HG02678 (cell line): ENCODE results near the gene KRT6C.
"Not testable (repeated sequence)": the region's sequence is repeated elsewhere in the genome, so short reads cannot be mapped to it uniquely, and the experiment has no call there.

Experiments used
- ATAC-seq: cut with Tn5 transposase; IDR thresholded peaks from one replicate; pipeline ENCODE4 v1.9.1; 2021; ENCODE audit warnings: mild to moderate bottlenecking, moderate library complexity; ENCODE audit not compliant: unreplicated experiment

KRT6C gene

GRCh38 chr12:52500574-52500973 is 27.0 kb upstream of the KRT6C start:
- not testable (repeated sequence) for ATAC-seq

DNA sequence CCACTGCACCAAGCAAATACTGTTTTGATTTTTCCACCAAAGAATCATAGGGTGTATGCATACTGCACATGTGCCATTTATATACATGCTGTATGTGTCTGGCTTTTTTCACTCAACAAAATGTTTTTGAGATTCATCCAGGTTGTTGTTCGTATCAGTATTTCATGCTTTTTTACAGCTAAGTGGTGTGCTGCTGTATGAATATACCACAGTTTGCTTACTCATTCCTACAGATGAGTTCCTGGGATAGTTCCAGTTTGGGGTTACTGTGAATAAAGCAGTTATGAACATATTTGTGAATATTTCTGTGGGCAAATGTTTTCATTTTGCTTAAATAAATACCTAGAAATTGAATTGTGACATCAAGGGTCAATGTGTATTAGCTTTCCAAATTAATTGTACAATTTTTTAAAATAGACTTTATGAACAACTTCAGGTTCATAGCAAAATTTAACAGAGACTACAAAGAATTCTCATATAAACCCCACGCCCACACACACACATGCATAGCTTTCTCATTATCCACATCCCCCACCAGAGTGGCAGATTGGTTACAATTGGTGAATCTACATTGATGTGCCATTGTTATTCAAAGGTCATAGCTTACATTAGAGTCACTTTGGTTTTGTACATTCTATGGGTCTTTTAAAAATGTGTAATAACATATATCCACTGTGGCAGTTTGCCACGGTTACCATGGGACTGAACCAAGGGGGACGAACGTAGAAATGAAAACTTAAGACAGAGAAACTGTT is 26.4 kb upstream of the KRT6C start:
- ATAC-seq, result no peak

DNA sequence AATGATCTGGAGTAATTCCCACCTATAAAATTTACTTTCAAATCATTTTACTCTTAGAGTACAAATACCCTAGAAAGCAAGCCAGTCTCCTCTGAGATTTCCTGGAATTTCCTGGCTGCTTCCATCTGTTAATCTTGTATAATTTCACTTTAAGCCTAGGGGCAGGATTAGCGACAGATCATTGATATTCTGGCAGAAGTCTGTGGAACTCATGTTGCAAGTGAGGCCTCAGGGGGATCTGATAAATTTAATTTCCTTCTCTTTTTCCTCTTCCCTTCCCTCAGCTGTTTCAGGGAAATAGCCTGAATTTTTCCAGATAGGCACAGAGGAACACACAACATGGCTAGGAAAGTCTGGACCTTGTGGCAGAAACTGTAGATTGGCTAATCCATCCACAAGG is 25.3 kb upstream of the KRT6C start:
- ATAC-seq, result no peak

DNA sequence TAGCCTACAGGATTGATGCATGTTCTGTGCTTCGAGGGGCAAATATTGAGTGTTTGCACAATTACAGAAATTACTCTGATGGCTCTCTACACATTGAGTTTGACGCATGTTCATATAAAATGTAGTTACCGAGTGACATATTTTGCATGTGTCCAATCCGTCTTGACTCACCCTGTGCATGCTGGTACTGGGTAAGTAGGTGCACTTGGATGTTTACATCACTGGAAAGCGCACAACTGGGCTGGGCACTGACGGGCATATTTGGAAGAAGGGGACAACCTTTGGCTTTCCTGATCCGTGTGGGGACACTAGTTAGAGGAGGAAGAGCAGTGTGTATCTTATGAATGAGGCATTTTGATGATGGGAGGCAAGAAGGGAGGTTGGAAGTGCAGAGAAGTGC is 24.4 kb upstream of the KRT6C start:
- ATAC-seq, result no peak

DNA sequence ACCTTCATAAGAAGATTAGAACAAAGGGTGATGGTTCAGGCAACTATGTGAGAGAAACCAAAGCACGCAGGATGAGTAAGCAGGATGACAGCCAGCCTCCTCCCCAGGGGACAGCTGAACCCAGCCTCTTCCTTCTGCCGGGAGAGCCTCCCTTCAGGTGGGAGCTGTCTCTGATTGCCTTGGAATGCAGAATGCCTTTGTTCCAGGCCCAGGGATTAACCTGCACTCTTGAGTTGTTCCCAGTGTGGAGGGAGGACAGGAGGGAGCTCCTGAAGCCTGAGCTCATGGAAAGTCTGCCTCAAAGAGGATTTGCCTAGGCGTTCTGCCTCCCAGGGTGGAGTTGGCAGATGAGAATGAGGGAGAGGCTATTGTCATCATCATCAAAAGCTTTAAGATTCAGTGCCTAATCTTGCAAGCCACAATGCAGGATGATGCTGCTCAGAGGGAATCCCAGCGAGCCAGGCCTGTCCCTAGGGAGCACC is 23.0 kb upstream of the KRT6C start:
- ATAC-seq, result no peak

DNA sequence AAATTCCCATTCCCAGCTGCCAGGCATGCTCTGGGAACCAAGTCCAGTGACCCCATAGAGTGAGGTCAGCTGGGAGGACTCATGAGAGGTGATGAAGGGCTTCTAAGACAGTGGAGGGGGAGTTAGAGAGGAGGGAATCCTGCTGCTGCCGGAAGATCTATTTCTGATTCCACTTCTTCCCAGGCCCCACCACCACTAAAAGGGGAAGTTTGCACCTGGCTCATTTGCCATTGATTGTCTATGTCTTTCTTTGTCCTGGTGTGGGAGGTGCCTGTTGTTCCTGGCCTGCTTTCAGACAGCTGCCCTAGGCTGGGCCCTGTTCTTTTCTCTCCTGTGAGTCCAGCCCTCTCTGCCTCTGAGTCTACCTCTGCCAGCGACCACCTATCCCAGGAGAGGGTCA is 22.4 kb upstream of the KRT6C start:
- no peak for ATAC-seq

DNA sequence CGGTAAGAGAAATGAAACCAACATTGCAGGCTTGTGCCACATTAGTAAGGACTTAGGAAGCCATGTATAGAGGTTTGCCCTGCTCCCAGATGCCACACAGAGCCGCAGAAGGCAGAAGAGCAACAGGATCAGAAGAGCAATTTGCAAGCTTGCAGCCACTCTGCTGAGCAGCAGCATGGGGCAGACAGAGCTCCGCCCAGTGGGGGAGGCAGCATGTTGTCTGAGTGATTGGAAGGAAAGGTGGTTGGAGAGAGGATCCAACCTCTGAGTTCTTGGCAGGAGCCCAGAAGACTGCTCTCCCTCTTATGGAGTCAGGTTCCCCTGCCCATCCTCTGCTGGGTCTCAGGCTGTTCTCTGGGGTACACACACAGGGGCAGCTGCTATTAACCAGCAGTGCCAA is 21.8 kb upstream of the KRT6C start:
- no peak for ATAC-seq

DNA sequence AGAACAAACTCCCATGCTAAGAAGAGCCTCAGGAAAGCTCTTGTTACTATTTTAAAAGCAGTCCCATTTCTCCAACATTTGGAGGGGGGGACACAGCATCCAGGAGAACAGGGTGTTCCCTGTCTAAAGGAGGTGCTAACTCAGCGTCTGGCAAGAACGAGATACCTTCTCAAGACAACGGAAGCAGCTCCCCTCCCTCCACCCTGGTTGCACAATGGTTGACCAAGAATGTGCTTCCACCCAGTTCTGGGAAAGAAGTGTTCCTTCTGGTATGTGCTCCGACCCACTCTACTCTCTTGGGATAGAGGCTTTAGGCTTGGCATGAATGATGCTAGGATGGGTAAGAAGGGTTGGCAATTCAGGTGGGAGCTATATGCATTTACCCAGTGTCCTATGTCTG is 20.9 kb upstream of the KRT6C start:
- ATAC-seq, result no peak

DNA sequence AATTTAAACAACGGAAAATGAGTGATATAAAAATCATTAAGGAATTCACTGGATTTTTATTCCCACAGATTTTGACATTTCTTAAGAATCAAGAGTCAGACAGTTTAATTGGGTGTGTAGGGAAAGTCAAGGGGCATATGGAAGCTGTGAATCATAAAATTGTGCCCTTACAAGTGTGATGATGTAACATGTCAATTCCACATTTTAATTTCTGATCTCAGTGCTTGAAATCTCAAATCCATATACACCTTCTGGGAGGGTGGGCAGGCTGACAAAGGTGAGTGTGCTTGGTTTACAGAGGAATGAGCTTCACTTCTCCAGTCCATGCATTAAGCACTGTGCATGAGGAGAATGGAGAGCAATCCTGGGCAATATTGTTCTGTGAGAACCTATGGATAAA is 20.5 kb upstream of the KRT6C start:
- no peak for ATAC-seq

- ATAC-seq, result no peak
Observed at GRCh38 chr12:52493172-52493571, 19.6 kb upstream of the KRT6C start, which contains the start of gene KRT6A. KRT6A (minus strand) TSS chr12:52493257; CDS start chr12:52493188, 69 bp downstream.

- ATAC-seq, result not testable (repeated sequence)
Observed at GRCh38 chr12:52492405-52492804, 18.8 kb upstream of the KRT6C start.

- ATAC-seq, result not testable (repeated sequence)
Observed at GRCh38 chr12:52491495-52491894, 17.9 kb upstream of the KRT6C start.

DNA sequence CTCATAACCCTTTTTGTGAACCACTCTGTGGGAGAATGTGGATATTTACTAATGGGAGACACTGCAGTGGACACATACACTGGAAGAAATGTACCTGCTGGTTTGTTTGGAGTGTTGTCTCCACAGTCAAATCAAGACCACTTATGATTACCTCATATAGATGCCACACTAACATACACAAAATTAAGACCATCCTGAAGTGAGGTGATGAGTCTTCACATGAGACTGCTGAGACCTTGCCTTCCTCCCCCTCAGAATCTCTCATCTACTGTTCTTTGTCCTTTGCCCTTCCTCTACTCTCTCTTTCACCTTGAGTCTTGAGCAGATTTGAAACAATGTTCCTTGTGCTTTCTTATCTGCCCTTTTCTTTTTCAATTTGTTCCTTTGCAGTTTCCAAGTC is 15.1 kb upstream of the KRT6C start:
- ATAC-seq, result no peak

DNA sequence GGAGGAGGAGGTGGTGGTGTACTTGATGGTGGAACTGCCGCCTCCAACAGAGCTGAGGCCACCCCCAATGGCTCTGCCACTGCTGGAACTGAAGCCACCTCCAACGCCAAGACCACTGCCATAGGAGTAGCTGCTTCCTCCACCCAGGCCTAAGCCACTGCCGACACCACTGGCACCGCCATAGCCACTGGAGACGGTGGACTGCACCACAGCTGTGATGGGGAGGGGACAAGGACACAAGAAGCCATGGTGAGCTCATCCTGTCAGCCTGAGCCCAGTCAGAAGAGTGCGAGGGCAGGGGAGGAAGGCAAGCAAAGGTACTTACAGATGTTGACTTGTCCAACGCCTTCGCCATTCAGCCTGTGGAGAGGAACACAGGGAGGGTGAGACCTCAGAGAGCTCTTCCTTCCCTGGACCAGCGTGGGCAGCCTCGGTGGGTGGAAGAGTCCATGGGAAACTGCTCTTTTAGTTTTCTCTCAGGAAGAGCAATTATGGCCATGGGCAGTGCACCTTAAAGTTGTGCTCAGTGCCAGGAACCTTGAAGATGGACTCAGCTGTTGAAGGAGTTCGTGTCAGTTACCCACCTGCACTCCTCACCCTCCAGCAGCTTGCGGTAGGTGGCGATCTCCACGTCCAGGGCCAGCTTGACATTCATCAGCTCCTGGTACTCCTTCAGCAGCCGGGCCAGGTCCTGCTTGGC is 14.3 kb upstream of the KRT6C start:
- not testable (repeated sequence) for ATAC-seq

DNA sequence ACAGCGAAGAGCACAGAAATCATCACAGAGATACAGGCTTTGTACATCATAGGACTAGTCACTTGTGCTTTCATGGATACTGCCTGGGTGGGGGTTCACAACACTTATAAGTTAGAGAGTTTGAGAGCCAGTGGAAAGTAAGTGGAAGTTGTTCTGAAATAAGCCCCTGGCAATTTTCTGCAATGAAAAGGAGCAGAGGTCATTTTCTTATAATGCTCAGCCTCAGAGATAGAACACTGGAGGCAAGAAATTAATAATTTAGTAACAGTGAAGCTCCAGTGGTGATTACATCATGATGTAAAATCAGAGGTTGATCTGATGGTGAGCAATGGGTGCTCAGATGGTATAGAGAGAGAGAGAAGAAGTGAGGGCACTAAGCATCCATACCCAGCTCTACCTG is 13.6 kb upstream of the KRT6C start:
- no peak for ATAC-seq

GRCh38 chr12:52486166-52487105 is 12.8 kb upstream of the KRT6C start:
- no peak for ATAC-seq

DNA sequence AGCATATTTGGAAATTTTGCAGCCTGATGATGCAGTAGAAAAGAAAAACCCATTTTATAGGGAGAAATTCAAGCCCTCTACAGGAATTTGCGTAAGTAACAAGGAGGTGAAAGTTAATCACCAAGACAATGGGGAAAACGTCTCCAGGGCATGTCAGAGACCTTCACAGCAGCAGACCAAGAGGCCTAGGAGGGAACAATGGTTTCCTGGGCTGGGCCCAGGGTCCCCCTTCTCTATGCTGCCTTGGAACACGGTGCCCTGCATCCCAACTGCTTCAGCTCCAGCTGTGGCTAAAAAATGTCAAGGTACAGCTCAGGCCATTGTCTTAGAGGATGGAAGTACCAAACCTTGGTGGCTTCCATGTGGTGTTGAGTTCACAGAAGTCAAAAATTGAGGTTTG is 6.5 kb upstream of the KRT6C start:
- ATAC-seq, result no peak

GRCh38 chr12:52477651-52478050 is 4.0 kb upstream of the KRT6C start:
- ATAC-seq, result no peak

GRCh38 chr12:52474212-52474611 is 607 bp upstream of the KRT6C start:
- no peak for ATAC-seq

GRCh38 chr12:52469853-52470252 is 3.8 kb downstream of the KRT6C start:
- no peak for ATAC-seq

- no peak for ATAC-seq
Observed at GRCh38 chr12:52464897-52465296, 8.7 kb downstream of the KRT6C start.
